Endometrial microvascular endothelial cells (primary cell): ENCODE measurements around the gene CLRN3. TPM values are rescaled to one million over a fixed set of nuclear protein-coding genes. Genes with fewer than 3 reads are reported as not detected.

Source experiments
- in situ Hi-C: cut with HindIII; loops from 2 replicates; pipeline ENCODE4 v1.10.0; 2017; ENCODE audit warnings: low sequenced_read_pairs, low pct_unique_long_range_greater_than_20kb; ENCODE audit errors: inconsistent ontology term
- total RNA-seq: library from RNA; depleted of rRNA; stranded (reverse); fragments of >200 nt; gene quantifications from one replicate; pipeline ENCODE4 v1.2.3, GENCODE V29; 2015; ENCODE audit errors: inconsistent ontology term

CLRN3 gene
- not detected for total RNA-seq

GRCh38 chr10:127892743-127893142, at the start of gene CLRN3:
CLRN3 (minus strand) TSS chr10:127892941; CDS start chr10:127892784, 157 bp downstream.
- in situ Hi-C loops = no loop called here

- in situ Hi-C loops = no loop called here
Observed at GRCh38 chr10:127940866-127941640, 48.3 kb upstream of the CLRN3 start.

- in situ Hi-C loops = no loop called here
Observed at GRCh38 chr10:127939786-127940330, 47.1 kb upstream of the CLRN3 start.

GRCh38 chr10:127937915-127938463, 45.2 kb upstream of the CLRN3 start:
- in situ Hi-C loops = no loop called here

- in situ Hi-C loops = no loop called here
Observed at GRCh38 chr10:127937069-127937468, 44.3 kb upstream of the CLRN3 start.

GRCh38 chr10:127935071-127935561, 42.4 kb upstream of the CLRN3 start:
- in situ Hi-C loops = no loop called here

- in situ Hi-C loops = no loop called here
Observed at GRCh38 chr10:127934383-127934782, 41.6 kb upstream of the CLRN3 start.

GRCh38 chr10:127933271-127933670, 40.5 kb upstream of the CLRN3 start:
- in situ Hi-C loops = no loop called here

GRCh38 chr10:127932521-127933270, 40.0 kb upstream of the CLRN3 start:
- in situ Hi-C loops = no loop called here

- in situ Hi-C loops = no loop called here
Observed at GRCh38 chr10:127928021-127928806, 35.5 kb upstream of the CLRN3 start.

- in situ Hi-C loops = no loop called here
Observed at GRCh38 chr10:127926455-127926854, 33.7 kb upstream of the CLRN3 start.

- in situ Hi-C loops = no loop called here
Observed at GRCh38 chr10:127925471-127926207, 32.9 kb upstream of the CLRN3 start.

- in situ Hi-C loops = no loop called here
Observed at GRCh38 chr10:127923646-127924045, 30.9 kb upstream of the CLRN3 start.

- in situ Hi-C loops = no loop called here
Observed at GRCh38 chr10:127922675-127923366, 30.1 kb upstream of the CLRN3 start.

- in situ Hi-C loops = no loop called here
Observed at GRCh38 chr10:127922206-127922605, 29.5 kb upstream of the CLRN3 start.

GRCh38 chr10:127921753-127922145, 29.0 kb upstream of the CLRN3 start:
- in situ Hi-C loops = no loop called here

- in situ Hi-C loops = no loop called here
Observed at GRCh38 chr10:127921075-127921752, 28.5 kb upstream of the CLRN3 start.
